HEK293 (cell line): Measurements from ENCODE around the gene RNF41.

Source experiments
- CTCF ChIA-PET: fragments of 350-600 bp; formaldehyde crosslinking; extraction: SDS; loops from one replicate; lab custom pipeline; 2021; ENCODE audit warnings: antibody characterized with exemption; lab: Yijun Ruan, JAX
- POLR2A ChIA-PET: fragments of 300-600 bp; formaldehyde crosslinking; extraction: SDS; loops from one replicate; lab custom pipeline; 2020; ENCODE audit warnings: antibody characterized with exemption, inconsistent platforms; lab: Yijun Ruan, JAX
- H3K27ac ChIP-seq: fragments of 200-500 bp; sonication (Bioruptor generic); 2 replicates; pipeline ENCODE4 v1.5.1; 2014; ENCODE audit warnings: low read depth, low read length, control low read depth, inconsistent platforms; ENCODE audit errors: extremely low read depth
- H3K36me3 ChIP-seq, 2 experiments: fragments of 200-500 bp in 1 of 2; sonication (Bioruptor generic) in 1 of 2; 1 replicate in 1 of 2; 2 replicates in 1 of 2; pipeline ENCODE4 v1.5.1; 2014 to 2017; ENCODE audit warnings: inconsistent platforms in 2 of 2, low read length in 2 of 2; ENCODE audit not compliant: control insufficient read depth in 2 of 2, insufficient read depth in 1 of 2
- H3K4me1 ChIP-seq: fragments of 200-500 bp; sonication (Bioruptor generic); 2 replicates; pipeline ENCODE4 v1.5.1; 2014; ENCODE audit warnings: mild to moderate bottlenecking, low read length, inconsistent platforms; ENCODE audit not compliant: control insufficient read depth, insufficient read depth
- H3K4me3 ChIP-seq: 2 replicates; pipeline ENCODE4 v1.5.1; 2011; ENCODE audit warnings: low read depth, mild to moderate bottlenecking, control low read depth, low read length, moderate library complexity
- H3K9me3 ChIP-seq: fragments of 200-500 bp; sonication (Bioruptor generic); 2 replicates; pipeline ENCODE4 v1.5.1; 2014; ENCODE audit warnings: low read depth, low read length, inconsistent platforms; ENCODE audit not compliant: control insufficient read depth, insufficient read depth
- SALL2 ChIP-seq: fragments of 450-650 bp; formaldehyde crosslinking; IDR thresholded peaks from 2 replicates; pipeline ENCODE4 v1.5.0; 2017; ENCODE audit warnings: missing biosample characterization, mild to moderate bottlenecking, missing genetic modification characterization, borderline replicate concordance
- ZBTB17 ChIP-seq: fragments of 450-650 bp; formaldehyde crosslinking; IDR thresholded peaks from 2 replicates; pipeline ENCODE4 v1.5.1; 2016; ENCODE audit warnings: missing biosample characterization, missing genetic modification characterization
- ZBTB21 ChIP-seq: fragments of 450-650 bp; formaldehyde crosslinking; IDR thresholded peaks from 2 replicates; pipeline ENCODE4 v1.5.1; 2017; ENCODE audit warnings: missing biosample characterization, missing genetic modification characterization
- ZNF132 ChIP-seq: fragments of 450-650 bp; formaldehyde crosslinking; IDR thresholded peaks from 2 replicates; pipeline ENCODE4 v1.5.1; 2017; ENCODE audit warnings: missing biosample characterization, missing genetic modification characterization, borderline replicate concordance
- ZNF175 ChIP-seq: fragments of 450-650 bp; formaldehyde crosslinking; IDR thresholded peaks from 2 replicates; pipeline ENCODE4 v1.5.1; 2016; ENCODE audit warnings: missing biosample characterization, missing genetic modification characterization
- ZNF248 ChIP-seq: fragments of 450-650 bp; formaldehyde crosslinking; IDR thresholded peaks from 2 replicates; pipeline ENCODE4 v1.5.1; 2017; ENCODE audit warnings: missing biosample characterization, missing genetic modification characterization
- ZNF311 ChIP-seq: fragments of 450-650 bp; formaldehyde crosslinking; IDR thresholded peaks from 2 replicates; pipeline ENCODE4 v1.5.1; 2017; ENCODE audit warnings: missing biosample characterization, missing genetic modification characterization, borderline replicate concordance
- ZNF48 ChIP-seq: fragments of 450-650 bp; formaldehyde crosslinking; IDR thresholded peaks from 2 replicates; pipeline ENCODE4 v1.5.1; 2016; ENCODE audit warnings: missing biosample characterization, missing genetic modification characterization
- ZNF561 ChIP-seq: fragments of 450-650 bp; IDR thresholded peaks from 2 replicates; pipeline ENCODE4 v1.5.1; 2018; ENCODE audit warnings: missing biosample characterization, missing genetic modification characterization, borderline replicate concordance
- ZNF621 ChIP-seq: fragments of 450-650 bp; formaldehyde crosslinking; IDR thresholded peaks from 2 replicates; pipeline ENCODE4 v1.5.1; 2017; ENCODE audit warnings: missing biosample characterization, missing genetic modification characterization
- ZNF623 ChIP-seq: fragments of 450-650 bp; formaldehyde crosslinking; IDR thresholded peaks from 2 replicates; pipeline ENCODE4 v1.5.1; 2016; ENCODE audit warnings: missing biosample characterization, missing genetic modification characterization
- ZNF624 ChIP-seq: fragments of 450-650 bp; formaldehyde crosslinking; IDR thresholded peaks from 2 replicates; pipeline ENCODE4 v1.5.1; 2017; ENCODE audit warnings: missing biosample characterization, missing genetic modification characterization
- ZNF629 ChIP-seq: fragments of 450-650 bp; formaldehyde crosslinking; IDR thresholded peaks from 2 replicates; pipeline ENCODE4 v1.5.1; 2017; ENCODE audit warnings: missing biosample characterization, missing genetic modification characterization
- TF ChIP-seq, protein P1 (sequence below): fragments of 450-650 bp; formaldehyde crosslinking; conservative IDR thresholded peaks from 2 replicates; pipeline ENCODE4 v1.5.1; 2016; ENCODE audit warnings: low read depth, missing biosample characterization, missing genetic modification characterization
- TF ChIP-seq, protein P2 (sequence below): fragments of 450-650 bp; formaldehyde crosslinking; IDR thresholded peaks from 2 replicates; pipeline ENCODE4 v1.5.1; 2016; ENCODE audit warnings: missing biosample characterization, missing genetic modification characterization
- TF ChIP-seq, protein P3 (sequence below): fragments of 450-650 bp; formaldehyde crosslinking; IDR thresholded peaks from 2 replicates; pipeline ENCODE4 v1.5.1; 2016; ENCODE audit warnings: missing biosample characterization, missing genetic modification characterization

RNF41 gene

GRCh38 chr12:56188131-56188777, 33.5 kb downstream of the RNF41 start:
- no peak for TF ChIP-seq ZNF132
- no peak for TF ChIP-seq ZNF621 (tag by site-specific recombination)
- TF ChIP-seq, protein P1, sequence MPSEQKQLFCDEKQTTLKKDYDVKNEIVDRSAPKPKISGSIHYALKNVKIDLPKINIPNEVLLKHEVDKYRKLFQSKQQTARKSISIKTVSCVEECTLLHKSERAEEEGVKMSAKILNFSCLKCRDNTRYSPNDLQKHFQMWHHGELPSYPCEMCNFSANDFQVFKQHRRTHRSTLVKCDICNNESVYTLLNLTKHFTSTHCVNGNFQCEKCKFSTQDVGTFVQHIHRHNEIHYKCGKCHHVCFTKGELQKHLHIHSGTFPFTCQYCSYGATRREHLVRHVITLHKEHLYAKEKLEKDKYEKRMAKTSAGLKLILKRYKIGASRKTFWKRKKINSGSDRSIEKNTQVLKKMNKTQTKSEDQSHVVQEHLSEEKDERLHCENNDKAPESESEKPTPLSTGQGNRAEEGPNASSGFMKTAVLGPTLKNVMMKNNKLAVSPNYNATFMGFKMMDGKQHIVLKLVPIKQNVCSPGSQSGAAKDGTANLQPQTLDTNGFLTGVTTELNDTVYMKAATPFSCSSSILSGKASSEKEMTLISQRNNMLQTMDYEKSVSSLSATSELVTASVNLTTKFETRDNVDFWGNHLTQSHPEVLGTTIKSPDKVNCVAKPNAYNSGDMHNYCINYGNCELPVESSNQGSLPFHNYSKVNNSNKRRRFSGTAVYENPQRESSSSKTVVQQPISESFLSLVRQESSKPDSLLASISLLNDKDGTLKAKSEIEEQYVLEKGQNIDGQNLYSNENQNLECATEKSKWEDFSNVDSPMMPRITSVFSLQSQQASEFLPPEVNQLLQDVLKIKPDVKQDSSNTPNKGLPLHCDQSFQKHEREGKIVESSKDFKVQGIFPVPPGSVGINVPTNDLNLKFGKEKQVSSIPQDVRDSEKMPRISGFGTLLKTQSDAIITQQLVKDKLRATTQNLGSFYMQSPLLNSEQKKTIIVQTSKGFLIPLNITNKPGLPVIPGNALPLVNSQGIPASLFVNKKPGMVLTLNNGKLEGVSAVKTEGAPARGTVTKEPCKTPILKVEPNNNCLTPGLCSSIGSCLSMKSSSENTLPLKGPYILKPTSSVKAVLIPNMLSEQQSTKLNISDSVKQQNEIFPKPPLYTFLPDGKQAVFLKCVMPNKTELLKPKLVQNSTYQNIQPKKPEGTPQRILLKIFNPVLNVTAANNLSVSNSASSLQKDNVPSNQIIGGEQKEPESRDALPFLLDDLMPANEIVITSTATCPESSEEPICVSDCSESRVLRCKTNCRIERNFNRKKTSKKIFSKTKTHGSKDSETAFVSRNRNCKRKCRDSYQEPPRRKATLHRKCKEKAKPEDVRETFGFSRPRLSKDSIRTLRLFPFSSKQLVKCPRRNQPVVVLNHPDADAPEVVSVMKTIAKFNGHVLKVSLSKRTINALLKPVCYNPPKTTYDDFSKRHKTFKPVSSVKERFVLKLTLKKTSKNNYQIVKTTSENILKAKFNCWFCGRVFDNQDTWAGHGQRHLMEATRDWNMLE (tag by site-specific recombination) = no peak
- TF ChIP-seq, protein P2, sequence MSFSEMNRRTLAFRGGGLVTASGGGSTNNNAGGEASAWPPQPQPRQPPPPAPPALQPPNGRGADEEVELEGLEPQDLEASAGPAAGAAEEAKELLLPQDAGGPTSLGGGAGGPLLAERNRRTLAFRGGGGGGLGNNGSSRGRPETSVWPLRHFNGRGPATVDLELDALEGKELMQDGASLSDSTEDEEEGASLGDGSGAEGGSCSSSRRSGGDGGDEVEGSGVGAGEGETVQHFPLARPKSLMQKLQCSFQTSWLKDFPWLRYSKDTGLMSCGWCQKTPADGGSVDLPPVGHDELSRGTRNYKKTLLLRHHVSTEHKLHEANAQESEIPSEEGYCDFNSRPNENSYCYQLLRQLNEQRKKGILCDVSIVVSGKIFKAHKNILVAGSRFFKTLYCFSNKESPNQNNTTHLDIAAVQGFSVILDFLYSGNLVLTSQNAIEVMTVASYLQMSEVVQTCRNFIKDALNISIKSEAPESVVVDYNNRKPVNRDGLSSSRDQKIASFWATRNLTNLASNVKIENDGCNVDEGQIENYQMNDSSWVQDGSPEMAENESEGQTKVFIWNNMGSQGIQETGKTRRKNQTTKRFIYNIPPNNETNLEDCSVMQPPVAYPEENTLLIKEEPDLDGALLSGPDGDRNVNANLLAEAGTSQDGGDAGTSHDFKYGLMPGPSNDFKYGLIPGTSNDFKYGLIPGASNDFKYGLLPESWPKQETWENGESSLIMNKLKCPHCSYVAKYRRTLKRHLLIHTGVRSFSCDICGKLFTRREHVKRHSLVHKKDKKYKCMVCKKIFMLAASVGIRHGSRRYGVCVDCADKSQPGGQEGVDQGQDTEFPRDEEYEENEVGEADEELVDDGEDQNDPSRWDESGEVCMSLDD (tag by site-specific recombination) = no peak
- TF ChIP-seq ZNF623 (tag by site-specific recombination) = no peak
- TF ChIP-seq ZBTB21 = no peak
- TF ChIP-seq SALL2 (tag by site-specific recombination) = no peak
- TF ChIP-seq ZNF624 (tag by site-specific recombination) = no peak
- no peak for TF ChIP-seq ZNF629 (tag by site-specific recombination)
- TF ChIP-seq ZNF175 (tag by site-specific recombination) = no peak
- TF ChIP-seq ZNF311 (tag by site-specific recombination) = no peak
- no peak for TF ChIP-seq ZBTB17 (tag by site-specific recombination)
- no peak for TF ChIP-seq ZNF561 (tag by site-specific recombination)
- TF ChIP-seq, protein P3, sequence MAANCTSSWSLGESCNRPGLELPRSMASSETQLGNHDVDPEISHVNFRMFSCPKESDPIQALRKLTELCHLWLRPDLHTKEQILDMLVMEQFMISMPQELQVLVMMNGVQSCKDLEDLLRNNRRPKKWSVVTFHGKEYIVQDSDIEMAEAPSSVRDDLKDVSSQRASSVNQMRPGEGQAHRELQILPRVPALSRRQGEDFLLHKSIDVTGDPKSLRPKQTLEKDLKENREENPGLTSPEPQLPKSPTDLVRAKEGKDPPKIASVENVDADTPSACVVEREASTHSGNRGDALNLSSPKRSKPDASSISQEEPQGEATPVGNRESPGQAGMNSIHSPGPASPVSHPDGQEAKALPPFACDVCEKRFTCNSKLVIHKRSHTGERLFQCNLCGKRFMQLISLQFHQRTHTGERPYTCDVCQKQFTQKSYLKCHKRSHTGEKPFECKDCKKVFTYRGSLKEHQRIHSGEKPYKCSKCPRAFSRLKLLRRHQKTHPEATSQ (tag by site-specific recombination) = no peak
- TF ChIP-seq ZNF248 = no peak
- TF ChIP-seq ZNF48 = no peak
- peak overlapping the region; percentile 87 for H3K4me3 ChIP-seq
- ChIA-PET POLR2A (interaction anchor here (0.6 to 5.3 kb wide), 11 partner anchors 11 to 84 kb away, joined by 3 to 59 read pairs (median 14); partner anchors contain the start of genes ESYT1, MYL6, PA2G4 and RNF41), CTCF (interaction anchor here (0.5 to 6.1 kb wide), 21 partner anchors 8 to 450 kb away, joined by 3 to 86 read pairs (median 12); partner anchors contain the start of genes ANKRD52, ESYT1, PA2G4 and RNF41)
- H3K9me3 ChIP-seq = no peaks in the 10 kb centered on the region
- H3K4me1 ChIP-seq = no peaks in the 10 kb centered on the region; the same call in 1 of the 2 replicates
- H3K27ac ChIP-seq = peak overlapping the region; percentile 78
- peaks cover 26 to 41% of the 10 kb centered on the region in 2 experiments for H3K36me3 ChIP-seq
